Measurements from ENCODE around the gene SDR42E2.

GRCh38 chr16:22123146-22123545 lies 39.2 kb upstream of the SDR42E2 start:
- TF ChIP-seq CTCF (tag by site-specific recombination; IDR thresholded peaks at IDR 0.05) (no peak), ZNF76 (tag by site-specific recombination; IDR thresholded peaks at IDR 0.05; ENCODE audit: borderline replicate concordance, low read depth) (no peak), ZNF366 (tag by site-specific recombination; conservative IDR thresholded peaks at IDR 0.05) (no peak), KLF16 (tag by site-specific recombination; IDR thresholded peaks at IDR 0.05) (no peak), ZNF571 (tag by site-specific recombination; IDR thresholded peaks at IDR 0.05) (no peak), YY1 (tag by site-specific recombination; IDR thresholded peaks at IDR 0.05) (no peak), ZNF501 (tag by site-specific recombination; IDR thresholded peaks at IDR 0.05) (no peak), PRDM10 (tag by site-specific recombination; IDR thresholded peaks at IDR 0.05) (no peak), ZNF677 (tag by site-specific recombination; IDR thresholded peaks at IDR 0.05) (no peak), ZSCAN30 (tag by site-specific recombination; IDR thresholded peaks at IDR 0.05) (no peak), ZNF223 (tag by site-specific recombination; IDR thresholded peaks at IDR 0.05) (no peak), ZNF18 (tag by site-specific recombination; IDR thresholded peaks at IDR 0.05) (no peak), ZNF121 (tag by site-specific recombination; IDR thresholded peaks at IDR 0.05) (no peak), ZNF670 (tag by site-specific recombination; IDR thresholded peaks at IDR 0.05; ENCODE audit: low read depth) (no peak)

Measured in HEK293 (cell line).